Measurements from ENCODE around the gene HSF2BP. TPM values are rescaled to one million over a fixed set of nuclear protein-coding genes. Genes with fewer than 3 reads are reported as not detected.

HSF2BP gene
- total RNA-seq, 1 experiment from 2014 or later = 4.6 TPM

DNA sequence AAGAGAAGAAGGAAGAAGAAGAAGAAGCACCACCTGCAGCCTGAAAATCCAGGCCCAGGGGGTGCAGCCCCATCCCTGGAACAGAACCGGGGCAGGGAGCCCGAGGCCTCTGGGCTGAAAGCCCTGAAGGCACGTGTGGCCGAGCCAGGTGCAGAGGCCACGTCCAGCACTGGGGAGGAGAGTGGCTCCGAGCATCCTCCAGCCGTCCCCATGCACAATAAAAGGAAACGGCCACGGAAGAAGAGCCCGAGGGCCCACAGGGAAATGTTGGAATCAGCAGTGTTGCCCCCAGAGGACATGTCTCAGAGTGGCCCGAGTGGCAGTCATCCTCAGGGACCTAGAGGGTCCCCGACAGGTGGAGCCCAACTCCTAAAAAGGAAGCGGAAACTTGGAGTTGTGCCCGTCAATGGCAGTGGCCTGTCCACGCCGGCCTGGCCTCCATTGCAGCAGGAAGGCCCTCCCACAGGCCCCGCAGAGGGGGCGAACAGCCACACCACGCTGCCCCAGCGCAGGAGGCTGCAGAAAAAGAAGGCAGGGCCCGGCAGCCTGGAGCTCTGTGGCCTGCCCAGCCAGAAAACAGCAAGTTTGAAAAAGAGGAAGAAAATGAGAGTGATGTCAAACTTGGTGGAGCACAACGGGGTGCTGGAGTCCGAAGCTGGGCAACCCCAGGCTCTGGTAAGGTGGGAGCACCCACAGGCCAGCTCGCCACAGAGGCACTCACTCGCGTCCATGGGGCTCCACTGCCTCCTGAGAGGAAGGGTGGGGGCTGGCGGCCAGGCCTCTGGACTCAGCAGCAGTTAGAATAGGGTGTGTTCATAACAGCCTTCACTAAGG, 28.5 kb upstream of the HSF2BP start:
- no peaks in the 10 kb centered on the region for H3K9me2 ChIP-seq (ENCODE audit: insufficient read depth)
- H3K27ac ChIP-seq = no peak overlapping the region
- no peak overlapping the region for H3K4me3 ChIP-seq
- TSS peak; percentile 37 for BruUV-seq (replicated peaks)
- H2AFZ ChIP-seq = no peak overlapping the region
- ChIA-PET CTCF (no interaction called here), POLR2A (ENCODE audit: unreplicated experiment) (no interaction called here)
- H3K27me3 ChIP-seq (ENCODE audit: insufficient read depth, low read depth) = no peaks in the 10 kb centered on the region
- H3K9me3 ChIP-seq (ENCODE audit: insufficient read depth, low read depth) = no peaks in the 10 kb centered on the region
- no peak overlapping the region for H3K4me2 ChIP-seq
- DNase-seq = no peak
- no peak for TF ChIP-seq CTCF (conservative IDR thresholded peaks at IDR 0.05)
- TF ChIP-seq EZH2 (IDR thresholded peaks at IDR 0.05; ENCODE audit: low read depth) = no peak
- intact Hi-C loops (cut with micrococcal nuclease; ENCODE audit: unreplicated experiment) = no loop called here
- H3K4me1 ChIP-seq (replicated peaks; ENCODE audit: insufficient read depth) = no peaks in the 10 kb centered on the region
- H3K36me3 ChIP-seq (ENCODE audit: low read depth) = peaks cover 5% of the 10 kb centered on the region; the same call in 1 of the 2 replicates
- H3F3A ChIP-seq (ENCODE audit: insufficient read depth, low read depth) = no peaks in the 10 kb centered on the region
- H4K20me1 ChIP-seq (ENCODE audit: insufficient read depth) = no peaks in the 10 kb centered on the region
- no peaks in the 10 kb centered on the region for H3K79me2 ChIP-seq (ENCODE audit: low read depth)

DNA sequence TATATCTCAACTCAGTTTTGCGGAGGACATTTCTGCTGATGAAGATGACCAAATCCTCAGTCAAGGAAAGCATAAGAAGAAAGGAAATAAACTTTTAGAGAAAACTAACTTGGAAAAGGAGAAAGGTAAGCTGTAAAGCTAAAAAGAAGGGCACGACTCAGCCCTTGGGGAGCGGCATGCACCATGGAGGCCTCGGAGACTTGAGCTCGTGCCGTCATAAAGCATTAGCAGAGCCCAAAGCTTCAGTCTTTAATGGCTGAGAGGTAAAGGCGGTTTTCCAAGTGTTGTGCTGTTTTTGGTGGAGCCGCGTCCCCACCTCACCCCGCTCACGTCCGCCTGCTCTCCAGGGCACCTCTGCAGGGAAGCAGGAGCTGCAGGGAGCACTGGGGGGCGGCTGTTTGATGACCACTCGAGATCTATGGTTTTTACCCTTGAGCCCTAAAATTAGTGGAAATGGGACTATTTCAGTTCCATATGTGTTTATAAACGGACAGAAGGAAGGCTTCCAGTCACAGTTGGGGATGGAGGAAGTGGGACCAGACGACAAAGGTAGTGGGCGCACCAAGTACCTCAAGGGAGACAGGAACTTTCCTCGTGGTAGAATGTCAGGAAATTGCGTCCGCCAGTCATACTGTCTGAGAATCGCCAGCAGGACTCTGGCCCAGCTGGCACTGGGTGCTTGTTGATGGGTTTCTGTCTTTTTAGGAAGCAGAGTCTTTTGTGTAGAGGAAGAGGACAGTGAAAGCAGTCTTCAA, 27.7 kb upstream of the HSF2BP start:
- Histone ChIP-seq H3K9me3 (ENCODE audit: insufficient read depth, low read depth) (no peaks in the 10 kb centered on the region), H3K36me3 (ENCODE audit: low read depth) (peaks cover 5% of the 10 kb centered on the region; the same call in 1 of the 2 replicates), H3K4me1 (replicated peaks; ENCODE audit: insufficient read depth) (no peaks in the 10 kb centered on the region), H2AFZ (no peak overlapping the region), H3K27ac (no peak overlapping the region), H3F3A (ENCODE audit: insufficient read depth, low read depth) (no peaks in the 10 kb centered on the region), H3K4me3 (no peak overlapping the region), H4K20me1 (ENCODE audit: insufficient read depth) (no peaks in the 10 kb centered on the region), H3K9me2 (ENCODE audit: insufficient read depth) (no peaks in the 10 kb centered on the region), H3K79me2 (ENCODE audit: low read depth) (no peaks in the 10 kb centered on the region), H3K27me3 (ENCODE audit: insufficient read depth, low read depth) (no peaks in the 10 kb centered on the region), H3K4me2 (no peak overlapping the region)
- ChIA-PET CTCF (no interaction called here), POLR2A (ENCODE audit: unreplicated experiment) (no interaction called here)
- BruUV-seq (replicated peaks) = no TSS peak
- TF ChIP-seq EZH2 (IDR thresholded peaks at IDR 0.05; ENCODE audit: low read depth) = no peak
- TF ChIP-seq CTCF (conservative IDR thresholded peaks at IDR 0.05) = no peak
- intact Hi-C loops (cut with micrococcal nuclease; ENCODE audit: unreplicated experiment) = no loop called here
- no peak for DNase-seq

GRCh38 chr21:43684424-43684823, 25.1 kb upstream of the HSF2BP start:
- ChIA-PET CTCF (no interaction called here), POLR2A (ENCODE audit: unreplicated experiment) (no interaction called here)
- H3K79me2 ChIP-seq (ENCODE audit: low read depth) = no peaks in the 10 kb centered on the region
- TF ChIP-seq EZH2 (IDR thresholded peaks at IDR 0.05; ENCODE audit: low read depth) = no peak
- TF ChIP-seq CTCF (conservative IDR thresholded peaks at IDR 0.05) = no peak
- no peaks in the 10 kb centered on the region for H3K27me3 ChIP-seq (ENCODE audit: insufficient read depth, low read depth)
- no peak overlapping the region for H3K4me2 ChIP-seq
- H3K36me3 ChIP-seq (ENCODE audit: low read depth) = peaks cover 5% of the 10 kb centered on the region; the same call in 1 of the 2 replicates
- no peaks in the 10 kb centered on the region for H3K9me2 ChIP-seq (ENCODE audit: insufficient read depth)
- no peak overlapping the region for H3K27ac ChIP-seq
- H3K4me1 ChIP-seq (replicated peaks; ENCODE audit: insufficient read depth) = no peaks in the 10 kb centered on the region
- no peak overlapping the region for H2AFZ ChIP-seq
- no peak for DNase-seq
- no peaks in the 10 kb centered on the region for H3F3A ChIP-seq (ENCODE audit: insufficient read depth, low read depth)
- BruUV-seq (replicated peaks) = no TSS peak
- no peaks in the 10 kb centered on the region for H3K9me3 ChIP-seq (ENCODE audit: insufficient read depth, low read depth)
- intact Hi-C loops (cut with micrococcal nuclease; ENCODE audit: unreplicated experiment) = no loop called here
- no peak overlapping the region for H3K4me3 ChIP-seq
- H4K20me1 ChIP-seq (ENCODE audit: insufficient read depth) = no peaks in the 10 kb centered on the region

Data from PC-9 (cell line).